GF-D8 (cell line): ENCODE results near the gene PXDN.
"Not testable (repeated sequence)": the region's sequence is repeated elsewhere in the genome, so short reads cannot be mapped to it uniquely, and the experiment has no call there.

ENCODE experiments used
- DNase-seq: peaks from one replicate; lab custom pipeline; 2025; lab: John Stamatoyannopoulos, UW

The PXDN gene

GRCh38 chr2:1744446-1745170 lies at the start of gene PXDN:
Gene PXDN (minus strand): TSS chr2:1744515. CDS start chr2:1744455, 60 bp downstream.
- DNase-seq: no peak

GRCh38 chr2:1793868-1794445 lies 49.6 kb upstream of the PXDN start:
- DNase-seq: no peak

GRCh38 chr2:1793001-1793867 lies 48.9 kb upstream of the PXDN start:
- DNase-seq: no peak

- DNase-seq: no peak
Observed at GRCh38 chr2:1791685-1792435, 47.5 kb upstream of the PXDN start.

- DNase-seq: no peak
Observed at GRCh38 chr2:1791006-1791605, 46.8 kb upstream of the PXDN start.

- no peak for DNase-seq
Observed at GRCh38 chr2:1790473-1790872, 46.2 kb upstream of the PXDN start.

- no peak for DNase-seq
Observed at GRCh38 chr2:1789610-1790009, 45.3 kb upstream of the PXDN start.

- no peak for DNase-seq
Observed at GRCh38 chr2:1788478-1788959, 44.2 kb upstream of the PXDN start.

GRCh38 chr2:1787755-1788477 lies 43.6 kb upstream of the PXDN start:
- no peak for DNase-seq

- no peak for DNase-seq
Observed at GRCh38 chr2:1784986-1785617, 40.8 kb upstream of the PXDN start.

GRCh38 chr2:1784087-1784486 lies 39.8 kb upstream of the PXDN start:
- no peak for DNase-seq

GRCh38 chr2:1782514-1782913 lies 38.2 kb upstream of the PXDN start:
- no peak for DNase-seq

- DNase-seq: no peak
Observed at GRCh38 chr2:1781291-1782080, 37.2 kb upstream of the PXDN start.

- DNase-seq: no peak
Observed at GRCh38 chr2:1780693-1781092, 36.4 kb upstream of the PXDN start.

GRCh38 chr2:1780054-1780453 lies 35.7 kb upstream of the PXDN start:
- not testable (repeated sequence) for DNase-seq

GRCh38 chr2:1778566-1778965 lies 34.3 kb upstream of the PXDN start:
- DNase-seq: no peak

- no peak for DNase-seq
Observed at GRCh38 chr2:1777781-1778180, 33.5 kb upstream of the PXDN start.

GRCh38 chr2:1777156-1777555 lies 32.8 kb upstream of the PXDN start:
- DNase-seq: no peak

- DNase-seq: no peak
Observed at GRCh38 chr2:1775511-1776035, 31.3 kb upstream of the PXDN start.
